GM12872 (cell line): ENCODE data around the gene LRRTM2.
A peak's percentile ranks its signal among the peaks of the same experiment; 100 is the strongest.

Source experiments
- TF ChIP-seq, protein P1 (sequence below): IDR thresholded peaks from 3 replicates; pipeline ENCODE4 v1.5.1; 2011; ENCODE audit warnings: low read depth, mild to moderate bottlenecking, low read length, moderate library complexity; ENCODE audit not compliant: insufficient read depth

Gene LRRTM2

DNA sequence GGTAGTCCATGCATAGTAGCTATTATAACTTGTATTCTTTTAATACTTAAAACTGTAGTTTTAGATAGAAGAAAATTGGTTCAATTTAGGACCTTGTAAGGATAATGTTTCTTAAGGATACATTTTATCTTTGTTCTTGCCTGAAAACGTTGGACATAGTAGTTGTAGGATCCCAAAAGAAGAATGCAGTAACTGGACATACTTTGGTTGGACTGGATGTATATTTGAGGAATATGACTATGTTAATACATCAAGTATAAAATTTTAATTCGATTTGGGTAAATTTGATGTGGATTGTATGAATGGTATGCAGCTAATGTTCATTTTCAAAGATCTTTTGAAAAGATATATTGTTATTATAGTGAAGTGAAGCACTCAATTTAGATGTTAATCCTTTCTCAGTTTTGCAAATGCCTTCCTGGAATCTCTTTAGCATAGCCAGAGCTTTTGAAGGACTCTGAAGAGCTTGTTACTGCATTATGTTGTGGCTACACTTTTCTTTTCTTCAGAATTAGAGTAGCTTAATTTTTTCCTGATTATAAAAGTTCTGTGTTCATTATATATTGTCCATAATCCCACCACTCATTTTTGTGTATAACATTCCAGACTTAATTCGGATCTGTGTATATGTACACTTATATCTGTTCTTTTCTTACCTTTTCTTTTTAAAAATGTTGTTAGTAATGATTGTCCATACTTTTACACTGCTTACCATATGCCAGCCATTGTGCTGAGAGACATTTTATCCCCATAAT lies 41.2 kb downstream of the LRRTM2 start:
- TF ChIP-seq, protein P1, sequence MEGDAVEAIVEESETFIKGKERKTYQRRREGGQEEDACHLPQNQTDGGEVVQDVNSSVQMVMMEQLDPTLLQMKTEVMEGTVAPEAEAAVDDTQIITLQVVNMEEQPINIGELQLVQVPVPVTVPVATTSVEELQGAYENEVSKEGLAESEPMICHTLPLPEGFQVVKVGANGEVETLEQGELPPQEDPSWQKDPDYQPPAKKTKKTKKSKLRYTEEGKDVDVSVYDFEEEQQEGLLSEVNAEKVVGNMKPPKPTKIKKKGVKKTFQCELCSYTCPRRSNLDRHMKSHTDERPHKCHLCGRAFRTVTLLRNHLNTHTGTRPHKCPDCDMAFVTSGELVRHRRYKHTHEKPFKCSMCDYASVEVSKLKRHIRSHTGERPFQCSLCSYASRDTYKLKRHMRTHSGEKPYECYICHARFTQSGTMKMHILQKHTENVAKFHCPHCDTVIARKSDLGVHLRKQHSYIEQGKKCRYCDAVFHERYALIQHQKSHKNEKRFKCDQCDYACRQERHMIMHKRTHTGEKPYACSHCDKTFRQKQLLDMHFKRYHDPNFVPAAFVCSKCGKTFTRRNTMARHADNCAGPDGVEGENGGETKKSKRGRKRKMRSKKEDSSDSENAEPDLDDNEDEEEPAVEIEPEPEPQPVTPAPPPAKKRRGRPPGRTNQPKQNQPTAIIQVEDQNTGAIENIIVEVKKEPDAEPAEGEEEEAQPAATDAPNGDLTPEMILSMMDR = no peak

DNA sequence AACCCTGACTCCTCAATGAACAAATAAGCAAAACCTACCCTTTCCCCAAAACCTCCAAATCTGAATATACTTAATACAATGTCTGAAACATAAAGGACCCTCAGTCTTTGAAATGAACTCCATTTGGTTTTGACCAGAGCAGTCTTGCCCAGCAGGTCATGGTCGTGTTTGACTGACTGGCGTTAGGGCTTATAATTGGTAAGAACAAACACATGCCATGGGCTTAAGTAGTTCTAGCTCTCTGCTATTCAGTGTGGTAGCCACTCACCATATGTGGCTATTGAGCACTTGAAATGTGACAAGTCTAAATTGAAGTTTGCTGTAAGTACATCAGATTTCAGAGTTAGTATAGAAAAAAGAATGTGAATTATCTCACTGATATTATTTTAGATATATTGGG lies 42.1 kb downstream of the LRRTM2 start:
- TF ChIP-seq, protein P1 = no peak

DNA sequence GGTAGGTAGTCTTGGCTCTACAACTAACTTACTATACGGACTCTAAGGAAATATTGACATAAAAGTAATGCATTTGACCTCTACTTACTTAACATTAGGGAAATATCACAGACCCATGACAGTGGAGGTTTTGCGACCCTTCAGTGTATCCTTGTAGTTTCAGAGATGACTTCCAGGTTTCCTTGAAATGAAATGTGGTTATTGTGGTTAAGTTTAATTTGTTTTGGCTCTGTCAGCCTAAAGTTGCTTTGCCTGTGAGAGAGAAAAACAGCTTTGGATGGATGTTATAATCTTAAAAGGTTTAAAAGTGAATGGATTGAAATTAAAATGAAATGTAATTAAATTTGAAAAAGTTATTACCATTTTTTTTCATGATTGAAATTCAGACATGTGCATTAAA lies 42.9 kb downstream of the LRRTM2 start:
- TF ChIP-seq, protein P1 = no peak

DNA sequence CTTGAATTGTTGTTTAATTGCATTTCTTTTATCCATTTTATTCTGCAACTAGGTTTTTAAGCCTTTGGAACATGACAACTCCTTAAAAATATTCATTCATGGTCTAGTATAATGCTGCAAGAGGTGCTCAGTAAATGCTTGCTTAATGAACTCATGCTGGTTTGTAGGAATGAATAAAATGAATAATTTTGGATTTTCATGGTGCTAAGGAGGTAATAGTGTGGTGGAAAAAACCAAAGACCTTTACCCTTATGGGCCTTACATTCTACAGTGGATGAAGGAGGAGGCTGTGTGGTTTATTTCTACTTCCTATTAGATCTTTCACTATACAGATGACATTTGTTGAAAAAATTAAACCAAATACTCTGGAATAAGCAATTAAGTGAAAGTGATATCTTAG lies 43.4 kb downstream of the LRRTM2 start:
- TF ChIP-seq, protein P1 = no peak

DNA sequence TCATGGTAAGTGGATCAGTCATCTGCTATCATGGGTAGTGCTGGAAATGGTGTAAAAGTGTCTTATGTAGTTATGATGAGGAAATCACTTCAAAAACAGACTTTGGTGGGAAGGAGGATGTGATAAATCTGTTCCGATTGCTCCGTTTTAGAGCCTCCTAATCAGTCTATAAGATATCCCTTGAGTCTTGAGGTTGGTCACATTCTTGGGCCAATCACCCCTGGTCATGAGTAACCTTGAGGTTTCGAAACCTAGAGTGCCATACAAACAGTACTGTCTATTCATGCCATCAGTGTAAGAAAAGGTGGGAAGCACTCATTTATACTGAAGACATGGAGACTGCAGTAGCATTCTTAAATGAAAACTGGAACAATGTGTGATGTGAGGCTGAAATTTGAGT lies 45.8 kb downstream of the LRRTM2 start:
- TF ChIP-seq, protein P1 = no peak

DNA sequence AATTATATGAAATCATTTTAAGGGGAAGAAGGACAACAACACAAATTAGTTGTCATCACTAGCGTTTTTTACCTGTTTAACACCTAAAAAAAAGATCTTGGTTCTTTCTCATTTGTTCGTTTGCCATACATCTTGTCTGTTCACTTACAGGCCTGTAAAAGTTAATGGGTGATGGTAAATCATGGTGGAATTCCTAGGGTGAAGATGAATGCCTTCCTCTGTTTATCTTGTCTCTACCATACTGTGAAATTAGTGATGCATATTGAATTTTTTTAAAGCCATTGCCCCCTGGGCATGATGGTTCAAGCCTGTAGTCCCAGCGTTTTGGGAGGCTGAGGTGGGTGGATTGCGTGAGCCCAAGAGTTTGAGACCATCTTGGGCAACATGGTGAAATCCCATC lies 46.6 kb downstream of the LRRTM2 start:
- TF ChIP-seq, protein P1 = no peak

DNA sequence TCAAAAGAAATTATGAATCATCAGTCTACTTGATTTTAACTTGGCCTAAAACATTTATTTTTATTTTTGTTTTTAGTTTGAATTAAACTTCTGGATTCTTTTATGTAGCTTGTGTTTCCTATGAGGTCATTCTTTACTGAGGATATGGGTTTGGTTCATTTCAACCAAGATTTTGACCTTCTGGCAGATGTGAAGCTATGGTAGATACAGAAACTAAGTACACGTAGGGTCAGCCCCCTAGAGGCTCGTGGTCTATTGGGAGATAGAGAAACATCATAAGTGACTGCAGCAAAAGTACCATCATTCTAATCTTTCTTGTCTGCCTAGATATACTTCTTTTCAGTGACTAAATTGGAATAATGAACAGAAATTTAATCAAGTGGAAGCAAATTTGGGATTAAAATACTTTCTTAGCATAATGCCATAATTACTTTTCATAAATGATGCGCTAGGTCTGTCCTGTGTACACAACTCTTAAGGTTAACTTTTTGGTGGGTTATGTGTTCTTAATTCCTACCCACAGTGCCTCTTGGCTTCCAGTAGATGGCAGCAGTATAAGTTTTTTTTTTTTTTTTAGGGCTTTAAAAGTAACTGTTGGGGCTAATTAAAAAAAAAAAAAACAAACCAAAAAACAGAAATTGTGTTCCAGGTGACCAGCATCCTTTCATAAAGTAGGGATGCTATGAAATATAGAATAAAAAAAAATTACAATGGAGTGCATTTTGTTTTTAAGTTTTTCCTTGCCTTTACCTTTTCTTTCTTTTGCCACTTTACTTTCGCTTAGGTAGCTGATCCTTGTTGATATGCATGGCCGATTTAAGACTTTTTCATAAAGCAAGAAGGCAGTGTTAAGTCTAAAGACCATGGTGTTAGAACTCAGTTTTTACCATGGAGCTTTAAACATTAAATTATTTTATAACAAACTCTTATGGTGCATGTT lies 49.9 kb downstream of the LRRTM2 start:
- TF ChIP-seq, protein P1 = peak; percentile 53; the same call in 2 of the 3 replicates
